H9 (cell line): ENCODE data around the gene LEFTY2. TPM values are rescaled to one million over a fixed set of nuclear protein-coding genes. Genes with fewer than 3 reads are reported as not detected.
"Not testable (repeated sequence)": the region's sequence is repeated elsewhere in the genome, so short reads cannot be mapped to it uniquely, and the experiment has no call there.

Source experiments
- DNase-seq: peaks from one replicate; pipeline ENCODE4 v3.0.0-alpha.2; 2017
- H2AFZ ChIP-seq: one replicate; pipeline ENCODE4 v1.6.1; 2013; ENCODE audit warnings: mild to moderate bottlenecking, low read length, control low read depth, moderate library complexity
- H2AK5ac ChIP-seq: 2 replicates; pipeline ENCODE4 v1.6.1; 2013; ENCODE audit warnings: low read length, control low read depth, mixed read lengths; ENCODE audit not compliant: insufficient read length
- H2BK120ac ChIP-seq: one replicate; pipeline ENCODE4 v1.6.1; 2013; ENCODE audit warnings: low read depth, mild to moderate bottlenecking, low read length, control low read depth, inconsistent platforms; ENCODE audit not compliant: poor library complexity, severe bottlenecking
- H2BK12ac ChIP-seq: 2 replicates; pipeline ENCODE4 v1.6.1; 2013; ENCODE audit warnings: low read length, control low read depth, mixed read lengths, low read depth; ENCODE audit not compliant: insufficient read length
- H2BK15ac ChIP-seq: 2 replicates; pipeline ENCODE4 v1.6.1; 2013; ENCODE audit warnings: low read depth, low read length, control low read depth
- H2BK20ac ChIP-seq: one replicate; pipeline ENCODE4 v1.6.1; 2013; ENCODE audit warnings: low read depth, mild to moderate bottlenecking, low read length, control low read depth, inconsistent platforms; ENCODE audit not compliant: poor library complexity, severe bottlenecking
- H2BK5ac ChIP-seq: 2 replicates; pipeline ENCODE4 v1.6.1; 2013; ENCODE audit warnings: low read length, control low read depth, mixed read lengths; ENCODE audit not compliant: insufficient read length
- H3K14ac ChIP-seq: 2 replicates; pipeline ENCODE4 v1.6.1; 2013; ENCODE audit warnings: low read length, control low read depth; ENCODE audit not compliant: insufficient read depth
- H3K18ac ChIP-seq: 2 replicates; pipeline ENCODE4 v1.6.1; 2013; ENCODE audit warnings: low read depth, mild to moderate bottlenecking, mixed read lengths, low read length, control low read depth; ENCODE audit not compliant: insufficient read length
- H3K23ac ChIP-seq: 2 replicates; pipeline ENCODE4 v1.6.1; 2013; ENCODE audit warnings: low read length, control low read depth, mixed read lengths, low read depth; ENCODE audit not compliant: insufficient read length
- H3K23me2 ChIP-seq: 2 replicates; pipeline ENCODE4 v1.6.1; 2013; ENCODE audit warnings: low read depth, mild to moderate bottlenecking, mixed read lengths, low read length, control low read depth; ENCODE audit not compliant: insufficient read length, poor library complexity, severe bottlenecking
- H3K27ac ChIP-seq: 2 replicates; pipeline ENCODE4 v1.5.1; 2013; ENCODE audit warnings: low read length, control low read depth, mixed read lengths, low read depth; ENCODE audit not compliant: insufficient read length
- H3K27me3 ChIP-seq: 2 replicates; pipeline ENCODE4 v1.6.1; 2013; ENCODE audit warnings: low read length, control low read depth, inconsistent platforms; ENCODE audit not compliant: insufficient read depth
- H3K4ac ChIP-seq: 2 replicates; pipeline ENCODE4 v1.6.1; 2013; ENCODE audit warnings: low read depth, mild to moderate bottlenecking, control low read depth, inconsistent platforms, low read length, moderate library complexity
- H3K4me1 ChIP-seq: 2 replicates; pipeline ENCODE4 v1.6.1; 2013; ENCODE audit warnings: low read length, control low read depth, inconsistent platforms; ENCODE audit not compliant: insufficient read depth
- H3K4me2 ChIP-seq: 2 replicates; pipeline ENCODE4 v1.6.1; 2013; ENCODE audit warnings: low read length, control low read depth, mixed read lengths; ENCODE audit not compliant: insufficient read length, insufficient read depth
- H3K56ac ChIP-seq: 2 replicates; pipeline ENCODE4 v1.6.1; 2013; ENCODE audit warnings: low read depth, mild to moderate bottlenecking, mixed read lengths, low read length, control low read depth; ENCODE audit not compliant: insufficient read length
- H3K79me1 ChIP-seq: 2 replicates; pipeline ENCODE4 v1.6.1; 2013; ENCODE audit warnings: low read depth, mild to moderate bottlenecking, moderate library complexity, low read length, control low read depth, inconsistent platforms; ENCODE audit not compliant: insufficient read depth, poor library complexity, severe bottlenecking
- H3K79me2 ChIP-seq: 2 replicates; pipeline ENCODE4 v1.6.1; 2013; ENCODE audit warnings: low read length, control low read depth, inconsistent platforms; ENCODE audit not compliant: insufficient read depth
- H3K9ac ChIP-seq: 2 replicates; pipeline ENCODE4 v1.6.1; 2013; ENCODE audit warnings: low read length, control low read depth, mixed read lengths; ENCODE audit not compliant: insufficient read length; ENCODE audit errors: extremely low read depth
- H3K9me3 ChIP-seq: one replicate; pipeline ENCODE4 v1.6.1; 2013; ENCODE audit warnings: low read depth, low read length, inconsistent platforms; ENCODE audit not compliant: control insufficient read depth
- H3T11ph ChIP-seq: one replicate; pipeline ENCODE4 v1.6.1; 2013; ENCODE audit warnings: mild to moderate bottlenecking, low read length, control low read depth, inconsistent platforms
- H4K20me1 ChIP-seq: one replicate; pipeline ENCODE4 v1.6.1; 2013; ENCODE audit not compliant: control insufficient read depth, insufficient read length, insufficient read depth
- H4K5ac ChIP-seq: 2 replicates; pipeline ENCODE4 v1.6.1; 2013; ENCODE audit warnings: low read depth, mild to moderate bottlenecking, mixed read lengths, low read length, control low read depth; ENCODE audit not compliant: insufficient read length
- H4K8ac ChIP-seq: replicated peaks from 2 replicates; pipeline ENCODE4 v1.6.1; 2013; ENCODE audit warnings: low read length, control low read depth, mixed read lengths, low read depth; ENCODE audit not compliant: insufficient read length
- H4K91ac ChIP-seq: 2 replicates; pipeline ENCODE4 v1.6.1; 2013; ENCODE audit warnings: low read depth, mild to moderate bottlenecking, moderate library complexity, mixed read lengths, low read length, control low read depth; ENCODE audit not compliant: insufficient read length
- H3K27ac Mint-ChIP-seq, 3 experiments: 2 replicates in 2 of 3; 3 replicates in 1 of 3; pipeline ENCODE4 v1.8.0; 2020 to 2021; ENCODE audit warnings: mixed read lengths in 3 of 3, mild to moderate bottlenecking in 1 of 3, moderate library complexity in 1 of 3
- H3K27me3 Mint-ChIP-seq: 2 replicates; pipeline ENCODE4 v1.8.0; 2021; ENCODE audit warnings: low read depth, mild to moderate bottlenecking, moderate library complexity, mixed read lengths
- H3K36me3 Mint-ChIP-seq, 3 experiments: 2 replicates in 2 of 3; 3 replicates in 1 of 3; pipeline ENCODE4 v1.8.0; 2020 to 2021; ENCODE audit warnings: low read depth in 3 of 3, mixed read lengths in 3 of 3; ENCODE audit not compliant: insufficient read depth in 1 of 3
- H3K4me1 Mint-ChIP-seq, 2 experiments: 2 replicates each; pipeline ENCODE4 v1.8.0; 2020; ENCODE audit warnings: mixed read lengths in 2 of 2
- H3K4me3 Mint-ChIP-seq, 2 experiments: 2 replicates in 1 of 2; 3 replicates in 1 of 2; pipeline ENCODE4 v1.8.0; 2020 to 2021; ENCODE audit warnings: mild to moderate bottlenecking in 2 of 2, mixed read lengths in 2 of 2, moderate library complexity in 1 of 2
- H3K9me3 Mint-ChIP-seq, 2 experiments: 2 replicates in 1 of 2; 3 replicates in 1 of 2; pipeline ENCODE4 v1.8.0; 2020; ENCODE audit warnings: mild to moderate bottlenecking in 2 of 2, mixed read lengths in 2 of 2, moderate library complexity in 1 of 2
- WGBS: extraction: QIAGEN DNeasy Blood & Tissue Kit; methylation state at CpG from one replicate; pipeline ENCODE4 v1.1.7; 2013; ENCODE audit warnings: missing lambda C conversion rate, low lambda C conversion rate, mixed read lengths; ENCODE audit not compliant: insufficient read length; ENCODE audit errors: extremely low coverage; 5-methylcytosine and 5-hydroxymethylcytosine counted together
- total RNA-seq: library from RNA; stranded (reverse); gene quantifications from 2 replicates; pipeline ENCODE4 v1.2.1, GENCODE V29; 2021
- TF ChIP-seq, protein P1 (sequence below): fragments of 200-600 bp; sonication (generic); conservative IDR thresholded peaks from 3 replicates; pipeline ENCODE4 v1.8.0; 2021; ENCODE audit warnings: antibody characterized with exemption, mild to moderate bottlenecking

Gene LEFTY2
- total RNA-seq, 1 experiment from 2014 or later = 16.3 TPM

DNA sequence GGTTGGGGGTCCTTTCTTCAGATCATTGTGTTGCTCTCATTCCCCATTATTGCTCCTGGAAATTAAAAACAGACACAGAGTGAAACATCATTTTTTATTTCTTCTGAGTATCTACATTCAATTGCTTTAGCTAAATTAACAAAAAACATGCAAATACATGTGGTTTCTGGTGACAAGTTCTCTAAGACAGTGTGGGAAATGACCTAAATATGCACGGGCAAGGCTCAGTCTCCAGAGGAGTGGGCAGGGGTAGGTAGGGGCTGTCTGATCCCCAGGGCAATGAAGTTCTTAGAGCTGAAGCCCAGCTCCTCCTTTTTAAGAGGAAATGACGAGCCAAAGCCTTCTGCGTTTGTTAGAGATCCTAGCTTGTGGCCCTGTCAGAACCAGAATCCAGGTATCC is 4.5 kb downstream of the LEFTY2 start:
- TF ChIP-seq, protein P1, sequence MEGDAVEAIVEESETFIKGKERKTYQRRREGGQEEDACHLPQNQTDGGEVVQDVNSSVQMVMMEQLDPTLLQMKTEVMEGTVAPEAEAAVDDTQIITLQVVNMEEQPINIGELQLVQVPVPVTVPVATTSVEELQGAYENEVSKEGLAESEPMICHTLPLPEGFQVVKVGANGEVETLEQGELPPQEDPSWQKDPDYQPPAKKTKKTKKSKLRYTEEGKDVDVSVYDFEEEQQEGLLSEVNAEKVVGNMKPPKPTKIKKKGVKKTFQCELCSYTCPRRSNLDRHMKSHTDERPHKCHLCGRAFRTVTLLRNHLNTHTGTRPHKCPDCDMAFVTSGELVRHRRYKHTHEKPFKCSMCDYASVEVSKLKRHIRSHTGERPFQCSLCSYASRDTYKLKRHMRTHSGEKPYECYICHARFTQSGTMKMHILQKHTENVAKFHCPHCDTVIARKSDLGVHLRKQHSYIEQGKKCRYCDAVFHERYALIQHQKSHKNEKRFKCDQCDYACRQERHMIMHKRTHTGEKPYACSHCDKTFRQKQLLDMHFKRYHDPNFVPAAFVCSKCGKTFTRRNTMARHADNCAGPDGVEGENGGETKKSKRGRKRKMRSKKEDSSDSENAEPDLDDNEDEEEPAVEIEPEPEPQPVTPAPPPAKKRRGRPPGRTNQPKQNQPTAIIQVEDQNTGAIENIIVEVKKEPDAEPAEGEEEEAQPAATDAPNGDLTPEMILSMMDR = no peak
- Histone ChIP-seq H3K14ac (no peak overlapping the region), H3K18ac (no peak overlapping the region), H2BK5ac (no peak overlapping the region), H4K8ac (no peak overlapping the region), H3K23ac (no peak overlapping the region), H3K23me2 (no peaks in the 10 kb centered on the region), H2BK20ac (no peak overlapping the region), H3T11ph (no peak overlapping the region), H4K20me1 (no peaks in the 10 kb centered on the region), H3K4me1 (no peaks in the 10 kb centered on the region), H3K9ac (no peak overlapping the region), H4K5ac (no peak overlapping the region), H3K79me2 (no peaks in the 10 kb centered on the region), H3K4ac (no peak overlapping the region), H3K56ac (no peak overlapping the region), H3K9me3 (no peaks in the 10 kb centered on the region), H2BK15ac (no peak overlapping the region), H2AK5ac (no peak overlapping the region), H2AFZ (no peak overlapping the region), H2BK12ac (no peak overlapping the region), H3K79me1 (no peaks in the 10 kb centered on the region), H3K27ac (no peak overlapping the region), H4K91ac (no peak overlapping the region), H2BK120ac (no peak overlapping the region), H3K27me3 (no peaks in the 10 kb centered on the region), H3K4me2 (no peak overlapping the region)
- Mint-ChIP-seq H3K27me3 (no peaks in the 10 kb centered on the region), H3K36me3 (no peaks in the 10 kb centered on the region), H3K9me3 (no peaks in the 10 kb centered on the region; a peak in 1 of 5 replicates), H3K27ac (no peak overlapping the region), H3K4me1 (peaks cover 8 to 10% of the 10 kb centered on the region in 2 experiments), H3K4me3 (no peak overlapping the region)
- DNase-seq = no peak
- WGBS = no CpG with 5 or more reads among the region's 3 CpGs

DNA sequence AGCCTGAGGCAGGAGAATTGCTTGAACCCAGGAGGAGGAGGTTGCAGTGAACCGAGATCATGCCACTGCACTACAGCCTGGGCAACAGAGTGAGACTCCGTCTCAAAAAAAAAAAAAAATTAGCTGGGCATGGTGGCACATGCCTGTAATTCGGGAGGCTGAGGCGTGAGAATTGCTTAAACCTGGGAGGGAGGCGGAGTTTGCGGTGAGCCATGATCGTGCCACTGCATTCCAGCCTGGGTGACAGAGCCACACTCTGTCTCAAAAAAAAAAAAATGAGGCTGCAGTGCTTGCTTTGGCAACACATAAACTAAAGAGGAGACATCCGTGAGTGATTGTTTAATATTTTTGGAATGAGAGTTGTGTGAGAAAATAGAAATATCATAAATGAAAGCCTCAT is 4.9 kb downstream of the LEFTY2 start:
- H3K4me3 Mint-ChIP-seq, H3K4me1 ChIP-seq, H4K91ac ChIP-seq, H3K23me2 ChIP-seq, H2AK5ac ChIP-seq, H3K4me1 Mint-ChIP-seq, H3K27me3 Mint-ChIP-seq, H3K27ac Mint-ChIP-seq, H3K4ac ChIP-seq, H3K9ac ChIP-seq, H3K79me1 ChIP-seq, H2BK20ac ChIP-seq, H3K4me2 ChIP-seq, H3K18ac ChIP-seq, H3K14ac ChIP-seq, H4K20me1 ChIP-seq, H2BK12ac ChIP-seq, H3K36me3 Mint-ChIP-seq, H3K56ac ChIP-seq, H4K5ac ChIP-seq, H3K9me3 ChIP-seq, H3K79me2 ChIP-seq, H2BK120ac ChIP-seq, H3K27me3 ChIP-seq, H3K9me3 Mint-ChIP-seq, H3T11ph ChIP-seq, H3K27ac ChIP-seq, H2AFZ ChIP-seq, H3K23ac ChIP-seq, H2BK15ac ChIP-seq, DNase-seq, H4K8ac ChIP-seq, H2BK5ac ChIP-seq: not testable (repeated sequence)
- no CpG with 5 or more reads among the region's 8 CpGs for WGBS
